Muscle of arm (tissue), 12 donors: ENCODE data around the gene SHLD1. TPM values are rescaled to one million over a fixed set of nuclear protein-coding genes. Genes with fewer than 3 reads are reported as not detected.
"Not testable (repeated sequence)": the region's sequence is repeated elsewhere in the genome, so short reads cannot be mapped to it uniquely, and the experiment has no call there.

Experiments used
- DNase-seq: peaks from one replicate; pipeline ENCODE4 v3.0.0-alpha.2; 2013
- polyA plus RNA-seq, 12 donors: library from polyadenylated mRNA; unstranded; fragments of 120-200 nt; gene quantifications; one replicate each; pipeline ENCODE4 v1.2.1, GENCODE V29; 2013; ENCODE audit not compliant: insufficient read length in 12 of 12

SHLD1 gene
- polyA plus RNA-seq, 12 donors = 3.2 to 21.2 (median 7.0) TPM; not detected in 1

DNA sequence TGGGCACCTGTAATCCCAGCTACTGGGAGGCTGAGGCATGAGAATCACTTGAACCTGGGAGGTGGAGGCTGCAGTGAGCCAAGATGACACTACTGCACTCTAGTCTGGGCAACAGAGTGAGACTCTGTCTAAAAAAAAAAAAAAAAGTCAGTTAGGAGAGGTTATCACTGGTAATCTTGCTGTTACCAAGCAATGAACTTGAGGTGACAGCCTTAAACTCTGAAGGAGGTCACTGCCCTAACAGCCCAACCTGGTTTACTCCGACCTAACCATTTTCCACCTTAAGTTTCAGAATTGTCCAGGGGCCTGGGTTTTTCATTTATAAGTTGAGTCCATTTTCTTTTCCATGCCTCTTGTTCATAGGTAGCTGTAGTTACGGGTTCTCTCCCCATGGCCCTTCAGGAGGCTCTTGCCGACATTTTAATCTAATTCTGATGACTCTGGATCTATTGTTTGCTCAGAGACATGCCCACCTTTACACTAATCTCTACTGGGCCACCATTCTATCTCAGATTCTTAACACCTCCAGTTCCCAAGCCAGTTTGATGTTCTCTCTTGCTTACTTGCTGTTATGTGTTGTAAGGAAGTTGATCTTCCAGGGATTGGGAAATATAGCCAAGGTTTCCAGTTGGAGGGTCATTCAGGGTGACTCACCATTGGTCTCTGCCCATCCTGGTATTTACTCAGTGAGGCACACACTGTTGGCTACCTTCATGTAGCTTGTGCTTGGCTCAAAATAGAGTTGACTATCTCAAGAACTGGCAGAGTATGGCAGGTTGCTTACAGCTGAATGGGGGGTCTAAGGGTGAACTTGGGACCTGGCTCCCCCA is 29.1 kb downstream of the SHLD1 start:
- no peak for DNase-seq

DNA sequence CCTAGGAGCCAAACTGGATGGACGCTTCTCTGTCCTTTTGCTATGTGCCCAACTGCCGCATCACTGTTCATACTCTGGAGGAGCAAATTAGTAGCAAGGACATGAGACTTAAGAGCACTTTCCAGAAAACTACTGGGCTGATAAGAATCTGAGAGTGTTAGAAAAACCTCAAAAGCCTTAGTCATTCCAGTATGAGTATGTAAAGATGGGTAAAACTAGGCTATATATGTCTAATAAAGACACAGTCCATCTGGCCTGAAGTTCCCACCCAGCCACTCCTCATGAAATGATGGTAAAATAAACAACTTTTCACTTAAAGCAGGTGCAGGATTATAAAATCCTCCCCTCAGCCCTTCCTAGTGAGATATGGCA is 30.6 kb downstream of the SHLD1 start:
- DNase-seq = no peak

DNA sequence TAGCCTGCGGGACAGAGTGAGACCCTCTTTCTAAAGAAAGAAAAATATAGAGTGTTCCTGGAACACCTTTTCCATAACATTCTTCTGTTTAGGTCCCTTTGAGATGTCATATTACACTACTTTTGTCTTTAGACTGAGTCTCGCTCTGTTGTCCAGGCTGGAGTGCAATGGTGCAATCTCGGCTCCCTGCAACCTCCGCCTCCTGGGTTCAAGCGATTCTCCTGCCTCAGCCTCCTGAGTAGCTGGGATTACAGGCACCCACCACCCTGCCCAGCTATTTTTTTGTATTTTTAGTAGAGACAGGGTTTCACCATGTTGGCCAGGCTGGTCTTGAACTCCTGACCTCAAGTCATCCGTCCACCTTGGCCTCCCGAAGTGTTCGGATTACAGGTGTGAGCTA is 31.2 kb downstream of the SHLD1 start:
- not testable (repeated sequence) for DNase-seq

DNA sequence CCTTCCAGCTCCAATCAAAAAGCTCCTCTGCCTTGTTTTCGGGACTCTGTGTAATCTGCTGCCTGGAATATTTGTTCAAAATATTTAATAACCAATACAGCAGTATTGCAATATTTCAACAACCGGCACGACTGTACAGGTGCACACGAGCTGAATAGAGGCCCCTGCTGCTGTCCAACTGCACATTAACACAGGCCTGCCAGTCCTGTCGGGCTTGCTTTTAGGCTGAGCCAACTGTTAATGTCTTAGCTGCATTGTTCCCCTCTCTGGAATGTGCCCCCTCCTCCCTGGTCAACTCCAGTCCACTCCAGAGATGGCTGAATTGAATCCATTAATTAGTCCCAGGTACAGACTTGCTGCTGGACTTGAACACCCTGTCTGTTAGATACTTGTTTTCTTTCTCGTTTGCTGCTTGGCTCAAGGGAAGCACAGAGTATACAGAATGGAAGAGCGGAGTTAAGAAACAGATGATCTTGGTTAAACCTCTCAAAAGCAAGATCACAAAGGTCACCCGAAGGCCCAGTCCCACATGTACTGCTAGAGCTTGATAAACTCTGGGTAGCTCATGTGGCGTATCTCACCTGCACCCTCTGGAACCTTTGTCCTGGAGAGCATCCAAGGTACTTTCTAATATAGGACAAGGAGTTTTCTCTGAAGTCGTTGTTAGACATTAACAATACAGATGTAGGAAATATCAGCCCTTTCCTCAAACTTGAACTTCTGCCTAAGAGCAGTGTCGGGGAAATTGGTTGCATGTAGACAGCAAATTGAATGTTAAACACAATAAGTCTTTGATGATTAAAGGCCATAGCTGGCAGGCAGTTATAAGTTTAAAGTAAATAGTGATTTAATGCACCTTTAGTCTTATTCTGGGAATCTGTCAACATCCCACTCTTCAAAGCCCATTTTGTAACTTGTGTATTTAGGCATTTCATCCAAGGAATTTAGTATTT is 31.9 kb downstream of the SHLD1 start:
- DNase-seq = no peak

DNA sequence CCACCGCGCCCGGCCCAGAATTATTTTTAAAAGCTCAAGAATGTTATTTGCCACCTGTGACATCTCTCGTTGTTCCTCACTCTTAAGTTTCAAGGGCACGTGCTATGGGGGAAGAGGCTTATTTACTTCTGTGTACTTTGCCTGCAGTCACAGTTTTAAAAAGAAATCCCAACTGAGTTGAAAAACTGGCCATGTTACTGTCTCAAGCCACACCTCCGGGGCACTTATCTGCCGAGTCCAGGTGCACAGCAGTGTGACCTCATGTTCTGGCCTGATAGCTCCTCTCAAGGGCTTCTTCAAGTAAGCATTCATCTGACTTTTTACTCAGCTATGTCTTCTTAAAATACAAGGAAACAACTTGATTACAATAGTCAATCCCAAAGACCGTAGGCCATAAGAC is 34.5 kb downstream of the SHLD1 start:
- no peak for DNase-seq

DNA sequence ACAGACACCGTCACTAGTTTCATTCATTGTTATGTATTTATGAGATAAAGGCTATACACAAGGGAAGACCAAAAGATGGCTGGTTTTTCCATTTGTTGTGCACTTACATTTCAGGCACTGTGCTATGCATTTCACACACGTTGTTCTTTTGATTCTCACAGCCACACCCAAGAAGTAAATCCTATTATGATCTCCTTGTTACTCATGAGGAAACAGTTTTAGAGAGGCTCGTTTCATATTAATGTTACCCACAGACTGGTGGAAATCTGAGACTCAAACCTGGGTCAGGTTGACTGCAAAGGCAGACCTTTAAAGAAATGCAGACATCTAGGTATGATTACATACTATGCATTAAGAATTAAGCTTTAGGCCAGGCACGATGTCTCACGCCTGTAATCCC is 34.9 kb downstream of the SHLD1 start:
- DNase-seq = no peak

DNA sequence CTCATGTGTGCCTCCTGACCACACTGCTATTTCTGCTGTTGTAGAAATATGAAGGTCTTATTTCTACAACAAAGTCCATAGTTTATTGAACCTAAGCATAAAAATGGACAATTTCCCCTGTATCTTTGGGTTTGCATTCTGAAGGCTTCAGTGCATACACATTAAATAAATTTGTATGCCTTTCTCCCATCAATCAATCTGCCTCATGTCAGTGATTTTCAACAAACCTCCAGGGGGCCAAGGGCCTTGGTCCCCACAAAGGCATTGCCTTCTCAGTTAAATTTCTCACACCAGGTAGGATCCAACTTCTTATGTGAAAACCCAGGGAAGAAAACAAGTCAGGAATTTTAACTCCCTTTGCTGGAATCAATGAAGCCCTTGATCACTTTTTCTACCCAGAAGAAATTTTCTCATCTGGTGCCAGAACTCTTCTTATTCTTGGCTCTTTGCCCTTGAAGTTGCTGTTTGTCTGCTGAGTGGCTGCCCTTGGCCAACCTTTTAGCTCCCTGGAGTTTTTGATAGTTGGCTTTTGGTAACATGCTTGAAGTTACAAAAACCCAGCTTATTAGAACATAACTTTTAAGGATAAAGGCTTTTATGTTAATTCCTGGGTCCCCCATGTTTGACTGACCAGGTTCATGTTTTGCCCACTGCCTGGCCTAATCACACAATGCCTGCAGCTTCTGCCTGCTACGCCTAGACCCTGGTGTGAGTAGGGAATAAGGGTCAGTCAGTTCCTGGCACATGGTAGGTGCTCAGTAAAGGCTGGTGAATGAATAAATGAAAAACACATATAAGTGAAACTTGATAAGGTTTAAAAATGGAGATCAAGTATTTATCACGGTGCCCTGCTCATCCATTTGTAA is 37.0 kb downstream of the SHLD1 start:
- DNase-seq = no peak

DNA sequence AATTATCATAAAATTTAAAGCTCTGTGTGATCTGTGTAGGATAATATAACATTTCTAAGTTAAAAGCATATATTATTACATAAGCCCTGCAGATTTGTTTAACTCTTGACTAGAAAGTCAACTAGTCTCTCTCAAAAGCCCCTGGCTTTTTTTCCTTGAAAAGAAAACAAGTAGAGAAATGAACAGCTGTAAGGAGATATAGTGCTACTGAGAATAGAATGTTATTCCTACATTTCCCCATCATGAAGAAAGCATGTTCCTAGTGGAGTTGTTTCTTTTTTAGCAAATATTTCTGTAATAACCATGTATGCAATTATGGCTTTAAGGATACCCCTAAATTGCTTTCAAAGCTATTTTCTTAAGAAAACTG is 37.6 kb downstream of the SHLD1 start:
- no peak for DNase-seq

DNA sequence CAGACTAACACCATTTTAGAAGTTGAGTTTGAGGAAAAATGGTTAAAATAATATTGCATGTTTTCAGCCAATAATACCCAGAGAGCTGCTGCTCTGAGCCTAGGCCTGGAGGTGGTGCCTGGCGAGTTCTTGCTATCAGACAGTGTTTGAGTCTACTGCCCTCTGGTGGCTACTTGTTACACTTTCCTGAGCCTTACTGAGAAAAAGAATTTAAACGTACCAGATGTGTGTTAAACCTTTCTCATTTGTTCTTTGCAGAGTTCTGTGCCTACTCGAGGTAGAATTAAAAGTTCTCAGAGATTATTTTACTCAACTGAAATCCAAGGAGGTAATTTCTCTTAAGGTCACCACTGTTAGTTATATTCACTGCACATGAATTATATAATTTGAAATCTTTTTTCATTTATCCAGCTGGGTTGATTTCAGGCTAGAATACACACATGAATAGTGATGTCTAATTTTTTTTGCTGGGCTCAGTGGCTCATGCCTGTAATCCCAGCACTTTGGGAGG is 38.2 kb downstream of the SHLD1 start:
- peak; percentile 85 for DNase-seq

DNA sequence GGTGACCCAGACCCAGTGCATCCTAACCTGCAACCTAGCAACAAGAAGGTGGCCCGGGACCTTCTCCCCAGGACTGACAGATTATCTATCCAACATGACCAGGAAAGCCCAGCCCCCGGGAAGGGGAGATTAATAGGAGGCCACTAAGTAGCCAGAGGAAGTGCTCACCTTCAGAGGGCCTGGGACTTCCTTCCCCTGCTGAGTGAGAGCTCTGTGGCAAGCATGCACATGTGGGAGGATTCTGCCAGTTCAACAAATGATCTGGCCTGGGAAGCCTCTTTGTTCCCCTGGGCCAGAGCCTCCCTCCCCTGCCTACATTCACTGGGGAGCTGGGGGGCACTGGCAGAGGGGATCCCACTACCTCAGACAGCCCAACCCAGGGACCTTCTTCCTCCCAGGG is 39.6 kb downstream of the SHLD1 start:
- DNase-seq = no peak

DNA sequence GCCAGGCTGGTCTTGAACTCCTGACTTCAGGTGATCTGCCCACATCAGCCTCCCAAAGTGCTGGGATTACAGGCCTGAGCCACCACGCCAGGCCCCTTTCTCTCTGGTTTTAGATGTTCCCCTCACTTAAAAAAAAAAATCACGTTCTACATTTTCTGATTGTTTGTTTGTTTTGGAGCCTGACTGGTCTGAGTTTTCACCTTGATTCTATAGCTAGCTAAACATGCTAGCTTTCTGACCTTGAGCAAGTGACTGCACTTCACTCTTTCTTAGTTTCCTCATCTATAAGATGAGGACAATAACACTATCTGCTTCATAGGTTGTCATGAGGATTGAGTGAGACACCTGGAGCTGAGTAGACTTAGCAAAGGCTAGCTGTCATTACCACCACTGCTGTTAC is 43.7 kb downstream of the SHLD1 start:
- no peak for DNase-seq

DNA sequence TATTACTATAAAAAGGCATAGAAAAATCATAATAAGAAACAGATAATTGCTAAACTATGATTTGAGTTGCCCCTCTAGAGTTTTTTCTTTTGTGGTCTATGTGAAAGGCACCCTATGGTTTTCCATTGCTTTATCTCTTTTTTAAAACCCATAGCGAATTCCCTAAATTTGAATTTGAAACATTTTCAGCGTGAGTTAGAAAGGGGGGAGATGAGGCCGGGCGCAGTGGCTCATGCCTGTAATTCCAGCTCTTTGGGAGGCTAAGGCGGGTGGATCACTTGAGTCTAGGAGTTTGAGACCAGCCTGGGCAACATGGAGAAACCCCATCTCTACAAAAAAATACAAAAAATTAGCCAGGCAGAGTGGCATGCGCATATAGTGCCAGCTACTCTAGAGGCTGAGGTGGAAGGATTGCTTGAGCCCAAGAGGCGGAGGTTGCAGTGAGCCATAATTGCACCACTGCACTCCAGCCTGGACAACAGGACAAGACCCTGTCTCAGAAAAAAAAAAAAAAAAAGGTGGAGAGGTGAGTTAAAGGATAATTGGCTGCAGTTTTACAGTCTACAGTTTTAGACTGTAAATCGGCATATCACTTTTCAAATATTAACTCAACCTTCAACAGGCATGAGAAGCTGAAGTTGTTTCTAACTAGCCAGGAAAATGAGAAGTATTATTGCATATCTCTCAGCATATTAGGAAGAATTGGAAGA is 46.3 kb downstream of the SHLD1 start:
- DNase-seq = no peak

DNA sequence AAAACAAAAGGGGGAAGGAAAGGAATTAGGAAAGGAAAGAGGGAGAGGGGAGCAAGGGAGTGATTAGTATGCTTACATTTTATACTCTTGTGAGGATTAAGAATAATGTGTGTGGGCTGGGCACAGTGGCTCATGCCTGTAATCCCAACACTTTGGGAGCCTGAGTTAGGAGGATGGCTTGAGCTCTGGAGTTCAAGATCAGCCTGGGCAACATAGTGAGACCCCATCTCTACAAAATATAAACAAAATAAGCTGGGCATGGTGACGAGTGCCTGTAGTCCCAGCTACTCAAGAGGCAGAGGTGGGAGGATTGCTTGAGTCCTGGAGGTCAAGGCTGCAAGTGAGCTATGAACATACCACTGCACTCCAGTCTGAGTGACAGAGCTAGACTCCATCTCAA is 47.0 kb downstream of the SHLD1 start:
- no peak for DNase-seq

DNA sequence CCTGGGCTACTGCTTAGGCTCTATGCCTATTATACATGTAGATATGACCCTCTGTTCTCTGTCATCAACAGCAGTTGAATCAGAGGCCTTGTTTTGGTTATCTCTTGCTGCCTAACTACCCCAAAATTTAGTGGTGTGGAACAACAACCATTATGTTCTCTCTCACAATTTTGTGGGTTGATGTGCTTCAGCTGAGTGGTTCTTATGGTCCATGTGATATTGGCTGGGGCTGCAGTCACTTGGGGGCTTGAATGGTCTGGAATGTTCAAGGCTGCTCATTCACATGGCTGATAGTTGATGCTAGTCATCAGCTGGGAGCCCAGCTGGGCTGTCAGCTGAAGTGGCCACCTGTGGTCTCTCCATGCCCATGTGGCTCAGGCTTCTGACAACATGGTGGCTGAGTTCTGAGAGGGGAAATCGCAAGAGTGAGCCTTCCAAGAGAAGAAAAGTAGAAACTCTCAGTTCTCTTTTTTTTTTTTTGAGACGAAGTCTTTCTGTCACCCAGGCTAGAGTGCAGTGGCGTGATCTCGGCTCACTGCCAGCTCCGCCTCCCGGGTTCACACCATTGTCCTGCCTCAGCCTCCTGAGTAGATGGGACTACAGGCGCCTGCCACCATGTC is 47.8 kb downstream of the SHLD1 start:
- no peak for DNase-seq

DNA sequence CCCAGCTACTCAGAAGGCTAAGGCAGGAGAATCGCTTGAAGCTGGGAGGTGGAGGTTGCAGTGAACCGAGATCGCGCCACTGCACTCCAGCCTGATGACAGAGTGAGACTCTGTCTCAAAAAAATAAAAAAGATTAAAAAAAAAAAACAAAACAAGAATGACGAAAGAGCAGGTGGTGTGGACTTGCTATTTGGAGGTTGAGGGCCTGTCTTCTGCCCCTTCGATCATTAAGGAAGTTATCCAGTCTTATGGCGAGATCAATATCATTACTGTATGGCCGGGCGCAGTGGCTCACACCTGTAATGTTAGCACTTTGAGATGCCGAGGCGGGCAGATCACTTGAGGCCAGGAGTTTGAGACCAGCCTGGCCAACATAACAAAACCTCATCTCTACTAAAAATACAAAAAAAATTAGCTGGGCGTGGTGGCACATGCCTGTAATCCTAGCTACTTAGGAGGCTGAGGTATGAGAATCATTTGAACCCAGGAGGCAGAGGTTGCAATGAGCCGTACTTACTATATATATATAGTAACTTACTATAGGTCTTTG is 53.6 kb downstream of the SHLD1 start:
- DNase-seq = not testable (repeated sequence)

DNA sequence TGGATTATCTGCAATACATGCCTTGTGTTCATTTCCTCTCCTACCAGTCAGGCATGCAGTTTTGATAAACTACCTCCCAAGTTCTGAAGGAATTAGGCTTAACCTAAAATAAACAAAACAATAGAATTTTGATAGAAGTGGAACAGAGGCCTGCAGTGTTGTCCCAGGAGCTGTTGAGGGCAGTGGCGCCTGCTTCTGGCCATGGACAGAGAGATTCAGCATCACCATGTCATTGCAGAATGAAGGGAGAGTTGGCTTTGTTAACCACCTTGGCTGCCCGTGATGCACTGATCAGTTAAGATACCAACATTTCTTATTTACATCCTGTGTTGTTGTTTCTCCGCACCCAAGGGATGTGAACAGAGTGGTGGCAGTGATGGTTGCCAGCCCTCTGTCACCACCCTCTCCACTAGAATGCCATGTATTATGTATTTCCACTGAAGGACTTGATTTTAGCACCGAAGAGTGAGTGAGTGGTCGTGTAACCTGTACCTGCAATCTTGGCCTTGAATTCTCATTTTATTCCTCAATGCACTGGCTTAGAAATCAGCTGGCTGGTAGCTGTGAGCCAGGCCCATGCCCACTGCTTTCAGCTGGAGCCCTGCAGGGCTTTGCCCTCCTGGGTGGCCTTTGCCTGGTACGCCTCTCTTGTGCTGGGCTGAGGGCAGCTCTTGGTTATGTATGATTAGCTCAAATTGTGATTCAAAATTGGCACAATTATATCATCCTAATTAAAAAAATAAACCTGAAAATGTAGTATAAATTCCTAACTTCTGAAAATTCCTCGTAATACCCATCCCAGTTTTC is 56.5 kb downstream of the SHLD1 start:
- no peak for DNase-seq

DNA sequence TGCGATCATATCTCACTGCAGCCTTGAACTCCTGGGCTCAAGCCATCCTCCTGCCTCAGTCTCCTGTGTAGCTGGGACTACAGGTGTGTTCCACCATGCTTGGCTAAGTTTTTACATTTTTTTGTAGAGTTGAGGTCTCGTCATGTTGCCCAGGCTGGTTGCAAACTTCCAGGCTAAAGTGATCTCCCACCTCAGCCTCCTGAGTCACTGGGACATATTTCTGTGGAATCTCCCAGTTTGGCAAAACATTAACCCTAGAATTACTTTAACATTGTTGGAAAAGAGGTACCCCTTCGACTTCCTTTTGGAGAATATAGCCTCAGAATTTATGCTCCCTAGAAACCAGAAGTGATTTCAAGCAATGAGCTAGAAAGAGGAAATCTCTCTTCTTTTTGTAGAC is 57.2 kb downstream of the SHLD1 start:
- no peak for DNase-seq

DNA sequence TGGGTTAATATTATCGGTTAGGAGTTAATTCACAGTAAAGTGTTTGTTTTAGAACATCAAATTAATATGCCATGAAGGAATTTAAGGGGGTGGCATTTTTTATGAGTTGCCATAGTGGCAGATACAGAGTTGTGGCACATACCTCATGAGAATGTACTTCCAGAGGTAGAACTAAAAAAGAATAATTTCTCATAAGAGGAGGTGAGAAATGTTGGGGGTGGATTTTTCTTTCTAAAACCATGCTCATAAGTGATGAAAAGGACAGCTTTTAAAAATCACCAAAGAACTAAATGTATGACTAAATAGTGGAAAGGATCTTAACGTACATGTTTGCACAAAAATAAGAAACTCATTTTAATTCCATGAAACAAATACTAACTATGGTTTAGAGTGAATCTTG is 58.7 kb downstream of the SHLD1 start:
- no peak for DNase-seq

DNA sequence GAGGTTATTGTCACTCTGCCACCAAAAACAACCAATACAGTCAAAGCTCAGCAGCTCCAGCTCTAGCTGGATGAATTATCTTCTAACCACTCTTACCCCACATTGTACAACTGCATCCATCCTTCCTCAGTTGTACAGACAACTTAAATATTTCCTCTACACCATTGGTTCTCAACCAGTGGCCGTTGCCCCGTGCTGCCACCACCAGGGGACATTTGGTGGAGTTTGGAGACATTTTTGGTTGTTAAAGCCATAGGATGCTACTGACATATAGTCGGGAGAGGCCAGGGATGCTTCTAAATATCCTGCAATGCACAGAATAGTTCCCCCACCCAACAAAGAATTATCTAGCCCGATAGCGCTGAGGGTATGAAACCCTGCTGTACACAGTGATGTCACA is 59.3 kb downstream of the SHLD1 start:
- DNase-seq = no peak
